IMR-90 (cell line): ENCODE results near the gene F10. TPM values are rescaled to one million over a fixed set of nuclear protein-coding genes. Genes with fewer than 3 reads are reported as not detected.

Experiments
- microRNA-seq, 2 experiments: library from miRNA; stranded (forward) in 1 of 2; unstranded in 1 of 2; fragments of 10-50 nt in 1 of 2; fragments of <30 nt in 1 of 2; gene quantifications in 1 of 2; microRNA quantifications in 1 of 2; one replicate each; pipeline versions ENCODE3 to v1.1.0; 2013 to 2020; ENCODE audit not compliant: insufficient read depth in 1 of 2, insufficient read length in 1 of 2, unreplicated experiment in 1 of 2
- polyA plus RNA-seq, 3 experiments: library from polyadenylated mRNA; depleted of rRNA; stranded (reverse); fragments of >200 nt; gene quantifications; 2 replicates each; pipeline ENCODE4 v1.2.3, GENCODE V29; 2012; ENCODE audit warnings: low replicate concordance in 1 of 3
- small RNA-seq, 5 experiments: library from RNA; depleted of rRNA; stranded (forward); fragments of <200 nt; gene quantifications; one replicate each; pipeline ENCODE3, GENCODE V24; 2012
- total RNA-seq: library from RNA; depleted of rRNA; stranded (reverse); fragments of >200 nt; gene quantifications from 2 replicates; pipeline ENCODE4 v1.2.3, GENCODE V29; 2012; rRNA removed

Gene F10
- total and polyA plus RNA-seq, 2 of the 4 experiments (the other 2 are of a cell fraction), result 9.1 to 19.5 TPM

Small RNAs within 50 kb of the gene (microRNA-seq; reads per million reads assigned to microRNA genes)
- gene AL137002.1 (ENCODE audit: insufficient read depth, insufficient read length), result not detected

Small RNAs within 50 kb of the gene (small RNA-seq; reads per million reads assigned to genes)
- 0 reads per million in 5 experiments for gene AL137002.1

Other genes starting within 250 kb of the F10 start
- 0.18 TPM in 1 of 2 replicates, not detected in the other for gene MCF2L, start 153.6 kb upstream of the F10 start, total RNA-seq
- not detected in 2 replicates for gene MCF2L, start 153.6 kb upstream of the F10 start, polyA plus RNA-seq (2012; rRNA removed)
- under 0.01 TPM in 1 of 2 replicates, not detected in the other for gene F7, start 17.0 kb upstream of the F10 start, total RNA-seq
- gene F7, start 17.0 kb upstream of the F10 start, polyA plus RNA-seq (2012; rRNA removed), result 0.07 and 0.09 TPM in 2 replicates
- gene PROZ, start 35.8 kb downstream of the F10 start, total RNA-seq, result not detected in 2 replicates
- not detected in 2 replicates for gene PROZ, start 35.8 kb downstream of the F10 start, polyA plus RNA-seq (2012; rRNA removed)
- 72.8 and 90.9 TPM in 2 replicates for gene PCID2, start 85.9 kb downstream of the F10 start, total RNA-seq
- 71.7 and 83.5 TPM in 2 replicates for gene PCID2, start 85.9 kb downstream of the F10 start, polyA plus RNA-seq (2012; rRNA removed)
- gene CUL4A, start 86.8 kb downstream of the F10 start, total RNA-seq, result 128 and 146 TPM in 2 replicates
- 68.7 and 86.0 TPM in 2 replicates for gene CUL4A, start 86.8 kb downstream of the F10 start, polyA plus RNA-seq (2012; rRNA removed)
- gene LAMP1, start 174.4 kb downstream of the F10 start, total RNA-seq, result 58.3 and 60.6 TPM in 2 replicates
- 229 and 235 TPM in 2 replicates for gene LAMP1, start 174.4 kb downstream of the F10 start, polyA plus RNA-seq (2012; rRNA removed)
- gene GRTP1, start 241.3 kb downstream of the F10 start, total RNA-seq, result 0.83 and 0.90 TPM in 2 replicates
- gene GRTP1, start 241.3 kb downstream of the F10 start, polyA plus RNA-seq (2012; rRNA removed), result 1.4 and 1.7 TPM in 2 replicates